Measurements from ENCODE around the gene CLK2. TPM values are rescaled to one million over a fixed set of nuclear protein-coding genes. Genes with fewer than 3 reads are reported as not detected.

The CLK2 gene
- total and polyA plus RNA-seq, 2 donors (not counting 3 experiments of a cell fraction or from before 2014, with no cell fraction given) = 69.1 to 80.9 TPM

GRCh38 chr1:155242805-155243358 is 30.4 kb downstream of the CLK2 start:
- peak overlapping the region in 2 of 3 experiments; percentile 48 to 61 for H3K4me3 ChIP-seq (replicated peaks in 1 of 3; ENCODE audit: insufficient read depth in 1 of 3, low read depth in 1 of 3, low read length in 3 of 3)
- no peak for DNase-seq (ENCODE audit: low read depth, low spot score)
- dilution Hi-C loops (cut with MboI; ENCODE audit: extremely low pct_ligation_motif_present, low sequenced_read_pairs) = no loop called here
- intact Hi-C loops (cut with micrococcal nuclease) = no loop called here
- BruUV-seq (replicated peaks) = no TSS peak
- peaks cover 5 to 9% of the 10 kb centered on the region in 2 experiments for H3K36me3 ChIP-seq (ENCODE audit: control insufficient read depth in 2 of 2, extremely low read depth in 1 of 2, insufficient read depth in 2 of 2, low read length in 2 of 2)
- no peak overlapping the region for H2AFZ ChIP-seq (ENCODE audit: low read depth, low read length)
- CTCF ChIA-PET = interaction anchor here (1.2 to 2.1 kb wide), 4 partner anchors 18 to 36 kb away, joined by 3 to 17 read pairs (median 4); no protein-coding TSS in a partner anchor
- H3K4me2 ChIP-seq (ENCODE audit: insufficient read depth, low read length) = peak overlapping the region; percentile 76
- H3K9ac ChIP-seq (replicated peaks; ENCODE audit: extremely low read depth, insufficient read depth, low read length) = no peak overlapping the region
- H3K79me2 ChIP-seq (ENCODE audit: control insufficient read depth, insufficient read depth, low read length) = peaks cover 7% of the 10 kb centered on the region
- POLR2A ChIA-PET = no interaction called here
- no peaks in the 10 kb centered on the region for H4K20me1 ChIP-seq (replicated peaks; ENCODE audit: control insufficient read depth, extremely low read depth, insufficient read depth, low read length)
- H3K4me1 ChIP-seq (ENCODE audit: control insufficient read depth, extremely low read depth, insufficient read depth, low read length) = peaks cover 16% of the 10 kb centered on the region
- no peaks in the 10 kb centered on the region for H3K27me3 ChIP-seq (ENCODE audit: control insufficient read depth in 2 of 2, insufficient read depth in 2 of 2, low read length in 2 of 2)
- no peaks in the 10 kb centered on the region for H3K9me3 ChIP-seq (replicated peaks; ENCODE audit: control insufficient read depth, insufficient read depth, low read length)
- no peak overlapping the region for H3K27ac ChIP-seq (ENCODE audit: insufficient read depth, low read depth, low read length)
- no peaks in the 10 kb centered on the region for H3K9me1 ChIP-seq (replicated peaks; ENCODE audit: control insufficient read depth, extremely low read depth, insufficient read depth, low read length)
- TF ChIP-seq, protein P1, sequence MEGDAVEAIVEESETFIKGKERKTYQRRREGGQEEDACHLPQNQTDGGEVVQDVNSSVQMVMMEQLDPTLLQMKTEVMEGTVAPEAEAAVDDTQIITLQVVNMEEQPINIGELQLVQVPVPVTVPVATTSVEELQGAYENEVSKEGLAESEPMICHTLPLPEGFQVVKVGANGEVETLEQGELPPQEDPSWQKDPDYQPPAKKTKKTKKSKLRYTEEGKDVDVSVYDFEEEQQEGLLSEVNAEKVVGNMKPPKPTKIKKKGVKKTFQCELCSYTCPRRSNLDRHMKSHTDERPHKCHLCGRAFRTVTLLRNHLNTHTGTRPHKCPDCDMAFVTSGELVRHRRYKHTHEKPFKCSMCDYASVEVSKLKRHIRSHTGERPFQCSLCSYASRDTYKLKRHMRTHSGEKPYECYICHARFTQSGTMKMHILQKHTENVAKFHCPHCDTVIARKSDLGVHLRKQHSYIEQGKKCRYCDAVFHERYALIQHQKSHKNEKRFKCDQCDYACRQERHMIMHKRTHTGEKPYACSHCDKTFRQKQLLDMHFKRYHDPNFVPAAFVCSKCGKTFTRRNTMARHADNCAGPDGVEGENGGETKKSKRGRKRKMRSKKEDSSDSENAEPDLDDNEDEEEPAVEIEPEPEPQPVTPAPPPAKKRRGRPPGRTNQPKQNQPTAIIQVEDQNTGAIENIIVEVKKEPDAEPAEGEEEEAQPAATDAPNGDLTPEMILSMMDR (IDR thresholded peaks at IDR 0.05; ENCODE audit: extremely low read depth in 1 of 2, insufficient read depth in 1 of 2, low read depth in 1 of 2, low read length in 2 of 2) = no peak
- TF ChIP-seq FOS (IDR thresholded peaks at IDR 0.05; ENCODE audit: borderline replicate concordance, insufficient read depth, low read length) (no peak), EZH2 (IDR thresholded peaks at IDR 0.05; ENCODE audit: borderline replicate concordance, low read depth, low read length, severe bottlenecking) (no peak), POLR2A (IDR thresholded peaks at IDR 0.05; ENCODE audit: low read depth, low read length) (no peak), GATA2 (IDR thresholded peaks at IDR 0.05; ENCODE audit: insufficient read depth, insufficient read length, low read depth, low read length) (no peak), MAX (IDR thresholded peaks at IDR 0.05; ENCODE audit: insufficient read depth, insufficient read length) (no peak), POLR2AphosphoS5 (IDR thresholded peaks at IDR 0.05; ENCODE audit: insufficient read depth, low read depth, low read length) (no peak), MYC (IDR thresholded peaks at IDR 0.05; ENCODE audit: low read depth, low read length) (no peak), JUN (IDR thresholded peaks at IDR 0.05; ENCODE audit: borderline replicate concordance, insufficient read depth, insufficient read length, low read depth) (no peak)
- peak; percentile 12 for FAIRE-seq

Data from endothelial cell of umbilical vein (primary cell).